Measurements from ENCODE around the gene EPHB1.
"Not testable (repeated sequence)": the region's sequence is repeated elsewhere in the genome, so short reads cannot be mapped to it uniquely, and the experiment has no call there.

EPHB1 gene

DNA sequence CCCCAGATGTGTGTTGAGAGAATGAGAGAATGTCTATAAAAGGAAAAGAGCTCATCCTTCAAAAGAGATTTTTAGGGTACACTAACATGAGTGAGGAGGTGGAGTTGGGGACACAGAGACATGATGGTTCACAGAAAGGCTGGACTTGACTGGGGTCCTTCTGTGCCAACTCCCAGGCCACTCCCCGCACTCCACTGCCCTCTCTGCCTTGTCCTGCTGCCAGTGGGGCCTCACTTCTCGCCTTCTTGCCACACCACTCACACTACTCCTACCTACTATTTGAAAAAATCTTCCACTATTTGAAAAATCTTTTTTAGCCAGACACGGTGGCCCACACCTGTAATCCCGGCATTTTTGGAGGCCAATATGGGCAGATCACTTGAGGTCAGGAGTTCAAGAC, 298.1 kb downstream of the EPHB1 start:
- DNase-seq, result no peak

GRCh38 chr3:135097276-135097946, 302.4 kb downstream of the EPHB1 start:
- no peak for DNase-seq

- DNase-seq, result peak in 1 of 2 experiments; percentile 24
Measured at GRCh38 chr3:135099734-135100355, 304.8 kb downstream of the EPHB1 start.

DNA sequence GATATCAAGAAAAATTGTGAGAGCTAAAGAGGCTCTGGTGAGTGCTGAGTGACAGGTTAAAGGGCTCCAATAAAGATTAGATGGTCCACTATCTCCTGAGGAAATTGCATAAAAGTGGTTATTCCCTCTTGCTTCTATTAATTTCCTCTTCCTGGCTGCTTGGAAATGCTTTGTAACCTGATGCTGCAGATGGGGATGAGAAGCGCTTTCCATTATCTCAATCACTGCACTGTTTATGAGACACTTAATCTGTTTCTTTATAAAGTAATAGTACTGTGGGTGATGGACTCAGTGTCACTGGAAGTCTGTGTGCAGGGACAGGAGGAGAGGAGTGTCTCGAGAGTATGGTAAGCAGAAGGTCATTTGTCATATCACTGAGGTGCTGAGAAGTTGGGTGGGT, 305.3 kb downstream of the EPHB1 start:
- no peak for DNase-seq

- DNase-seq, result no peak
Measured at GRCh38 chr3:135103917-135104316, 308.9 kb downstream of the EPHB1 start.

DNA sequence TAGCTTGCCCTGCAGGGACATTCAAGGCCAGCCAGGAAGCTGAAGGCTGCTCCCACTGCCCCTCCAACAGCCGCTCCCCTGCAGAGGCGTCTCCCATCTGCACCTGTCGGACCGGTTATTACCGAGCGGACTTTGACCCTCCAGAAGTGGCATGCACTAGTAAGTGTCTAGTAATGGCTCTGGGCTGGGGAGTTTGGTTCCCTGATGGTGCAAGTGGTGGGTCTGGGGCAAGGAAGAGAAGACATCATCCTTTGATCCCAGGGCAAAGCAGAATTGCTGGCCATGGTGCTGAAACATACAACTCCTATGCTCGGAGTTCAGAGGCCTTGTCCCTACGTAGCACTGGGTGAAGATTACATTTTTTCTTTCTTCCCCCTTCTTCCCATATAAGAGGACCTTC, 311.4 kb downstream of the EPHB1 start:
- DNase-seq, result peak; percentile 97

- peak in 1 of 2 experiments; percentile 40 for DNase-seq
Measured at GRCh38 chr3:135107043-135107442, 312.0 kb downstream of the EPHB1 start.

GRCh38 chr3:135109681-135110080, 314.6 kb downstream of the EPHB1 start:
- DNase-seq, result no peak

DNA sequence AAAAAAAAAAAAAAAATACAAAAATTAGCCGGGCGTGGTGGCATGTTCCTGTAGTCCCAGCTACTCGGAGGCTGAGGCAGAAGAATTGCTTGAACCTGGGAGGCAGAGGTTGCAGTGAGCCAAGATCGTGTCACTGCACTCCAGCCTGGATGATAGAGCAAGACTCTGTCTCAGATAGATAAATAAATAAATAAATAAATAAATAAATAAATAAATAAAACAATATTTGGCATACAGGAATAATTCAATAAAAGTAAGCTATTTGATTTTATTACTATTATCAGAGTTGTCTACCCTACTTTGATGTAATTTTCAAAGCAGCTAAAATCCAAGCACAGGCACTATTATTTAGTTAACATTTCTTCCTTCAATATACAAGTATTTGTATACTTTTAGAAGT, 319.5 kb downstream of the EPHB1 start:
- not testable (repeated sequence) for DNase-seq

DNA sequence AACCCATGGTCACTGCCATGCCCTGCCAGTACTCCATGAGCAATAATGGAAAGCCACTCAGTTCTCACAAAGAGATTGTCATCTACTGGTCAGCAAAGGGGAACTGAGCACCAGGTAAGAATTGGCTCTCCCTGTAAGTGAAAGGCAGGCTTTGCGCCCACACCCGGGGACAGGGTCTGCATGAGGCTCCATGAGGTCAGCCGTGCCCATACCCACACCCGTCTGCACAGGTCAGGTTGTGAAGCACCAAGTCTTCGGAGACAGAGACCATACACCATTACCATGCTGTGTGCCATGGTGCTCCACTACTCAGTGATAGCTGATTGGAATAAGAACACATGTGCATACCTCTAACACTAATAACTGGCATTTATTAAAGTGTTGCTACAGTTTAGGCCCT, 322.9 kb downstream of the EPHB1 start:
- no peak for DNase-seq

- DNase-seq, result no peak
Measured at GRCh38 chr3:135118792-135119191, 323.7 kb downstream of the EPHB1 start.

- DNase-seq, result no peak
Measured at GRCh38 chr3:135125171-135125801, 330.2 kb downstream of the EPHB1 start.

GRCh38 chr3:135127946-135128470, 332.9 kb downstream of the EPHB1 start:
- no peak for DNase-seq

GRCh38 chr3:135128818-135129217, 333.8 kb downstream of the EPHB1 start:
- DNase-seq, result no peak

- no peak for DNase-seq
Measured at GRCh38 chr3:135131290-135131689, 336.2 kb downstream of the EPHB1 start.

DNA sequence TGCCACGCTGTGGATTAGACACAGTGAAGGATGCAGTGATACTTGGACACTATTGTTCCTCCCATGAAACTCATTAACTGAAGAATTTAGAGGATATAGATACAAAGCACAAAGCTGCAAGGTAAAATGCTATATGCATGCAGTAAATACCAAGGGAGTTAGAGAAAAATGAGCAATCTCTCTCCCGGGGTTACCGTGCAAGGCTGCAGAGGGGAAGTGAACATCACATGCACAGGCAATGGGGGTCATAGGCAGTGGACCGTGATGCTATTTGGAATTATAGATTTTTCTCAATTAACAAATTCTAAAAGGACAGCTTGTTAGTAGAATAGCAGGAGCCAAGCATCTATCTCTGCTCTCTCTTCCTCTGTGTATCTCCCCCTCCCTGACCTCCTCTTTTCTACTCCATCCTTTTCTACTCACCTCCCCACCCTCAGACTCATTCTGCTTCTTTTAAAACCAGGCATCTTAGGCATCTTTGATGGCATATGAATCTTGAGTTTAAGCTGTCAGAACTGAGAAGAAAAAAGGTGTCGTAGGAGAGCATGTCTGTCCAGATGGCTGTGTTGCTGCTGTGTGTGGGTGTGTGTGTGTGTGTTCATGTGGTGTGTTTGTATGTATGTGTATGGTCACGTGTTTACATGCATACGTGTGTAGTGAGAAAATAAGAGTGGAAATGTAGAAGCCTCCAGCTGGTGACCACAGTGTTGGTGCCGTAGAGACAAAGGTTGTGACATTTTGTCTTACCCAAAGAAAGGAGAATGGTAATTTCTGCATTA, 339.0 kb downstream of the EPHB1 start:
- no peak for DNase-seq

DNA sequence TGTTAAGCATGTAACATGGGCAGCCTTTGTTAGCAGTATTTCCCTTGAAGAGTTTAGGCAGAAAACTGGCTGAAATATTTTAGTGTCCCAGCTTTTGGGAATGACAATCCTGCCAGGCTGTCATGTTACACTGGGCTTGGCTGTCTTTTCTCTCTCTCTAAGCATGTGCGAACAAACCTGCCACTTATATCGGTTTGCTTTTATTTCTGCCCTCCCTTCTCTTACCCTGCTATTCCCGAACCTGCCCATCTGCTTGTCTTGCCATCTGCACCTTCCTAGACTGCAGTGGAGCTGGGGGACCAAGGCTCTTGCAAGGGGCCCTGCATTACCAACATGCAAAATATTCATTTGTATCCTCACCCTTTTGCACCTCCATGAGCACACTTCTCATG, 339.6 kb downstream of the EPHB1 start:
- no peak for DNase-seq

DNA sequence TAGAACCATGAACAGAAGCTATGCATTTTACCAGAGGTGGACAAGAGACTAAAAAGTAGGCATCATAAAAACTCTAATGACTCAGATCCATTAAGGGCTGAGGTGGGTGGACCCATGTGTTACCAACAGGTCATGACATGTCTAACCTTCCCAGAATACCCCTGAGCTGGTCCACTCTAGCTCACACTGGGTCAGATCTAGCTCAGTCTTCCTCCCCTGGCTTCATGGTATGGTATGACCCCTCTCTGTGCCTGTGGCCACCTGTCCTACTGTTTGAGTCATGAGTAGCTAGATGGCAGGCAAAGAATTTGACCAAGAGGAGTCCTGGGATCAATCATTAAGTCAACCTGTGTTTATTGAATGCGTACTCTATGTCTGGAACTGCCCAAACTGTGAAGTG, 340.4 kb downstream of the EPHB1 start:
- DNase-seq, result no peak

GRCh38 chr3:135136361-135137100, 341.5 kb downstream of the EPHB1 start:
- DNase-seq, result no peak

DNA sequence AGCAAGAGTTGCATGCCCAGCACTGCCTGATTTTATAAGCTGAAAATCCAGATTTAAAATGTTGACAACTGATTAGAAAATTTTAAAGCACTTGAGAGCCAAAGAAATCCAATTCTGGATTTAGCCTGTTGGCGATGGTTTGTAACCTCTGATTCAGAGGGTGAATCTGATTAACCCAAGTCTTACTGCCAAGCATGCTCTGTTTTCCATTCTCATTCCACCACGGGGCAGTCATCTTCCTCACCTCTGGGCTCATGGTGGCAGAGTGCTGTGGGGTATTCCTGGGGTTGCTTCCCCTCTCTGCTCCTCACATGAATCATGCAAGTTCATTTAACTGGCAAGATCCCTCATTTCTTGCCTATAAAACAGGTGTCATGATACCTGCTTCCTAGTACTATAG, 342.2 kb downstream of the EPHB1 start:
- peak in 1 of 2 experiments; percentile 48 for DNase-seq

DNA sequence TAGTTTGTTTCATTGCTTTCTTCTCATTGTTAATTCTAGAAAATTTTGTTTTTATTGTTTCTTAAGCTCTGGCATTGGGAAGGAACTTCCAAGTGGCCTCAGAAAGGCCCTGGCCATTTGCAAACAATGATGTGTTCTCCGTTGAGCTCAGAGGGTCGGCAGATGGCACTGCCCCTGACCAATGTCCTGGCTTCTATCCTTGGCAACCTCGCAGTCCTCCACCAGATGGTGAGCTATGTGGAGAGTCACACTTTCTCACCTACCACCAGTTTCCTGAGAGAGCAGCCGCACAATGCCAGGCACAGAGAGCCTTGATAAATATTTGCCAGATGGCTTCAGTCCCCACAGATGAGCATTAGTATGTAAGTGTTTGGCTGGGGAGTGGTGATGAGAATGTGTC, 343.7 kb downstream of the EPHB1 start:
- DNase-seq, result peak; percentile 54 to 58

DNA sequence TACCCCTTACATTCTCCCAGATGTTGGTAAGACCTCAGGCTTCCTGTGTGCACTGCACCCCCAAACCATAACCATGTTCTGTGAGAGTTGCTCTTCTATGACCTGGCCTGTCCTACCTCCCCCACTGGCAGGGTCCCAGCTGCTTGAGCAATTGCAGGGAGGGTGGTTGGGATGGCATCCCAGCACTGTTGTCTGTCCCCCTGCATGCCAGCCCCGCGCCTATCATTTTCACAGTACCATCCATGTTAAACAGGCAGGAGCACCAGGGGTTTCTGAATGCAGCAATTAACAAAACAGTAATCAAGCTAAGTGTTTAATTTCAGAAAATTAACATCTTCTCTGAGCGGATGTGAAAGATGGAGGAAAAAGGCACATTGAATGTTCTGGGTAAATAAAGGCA, 345.5 kb downstream of the EPHB1 start:
- DNase-seq, result no peak

GRCh38 chr3:135141160-135141559, 346.1 kb downstream of the EPHB1 start:
- no peak for DNase-seq
